ENCODE results near the gene PBX4.

PBX4 gene

GRCh38 chr19:19538061-19538784 is 80.3 kb downstream of the PBX4 start, which contains the start of gene CILP2:
Gene CILP2 (plus strand): TSS chr19:19538265. CDS start chr19:19538350, 85 bp downstream.
- Histone ChIP-seq H3K9me3 (ENCODE audit: severe bottlenecking) (no peaks in the 10 kb centered on the region), H3K4me1 (ENCODE audit: insufficient read depth, poor library complexity, severe bottlenecking) (no peaks in the 10 kb centered on the region), H3K27ac (ENCODE audit: poor library complexity, severe bottlenecking) (no peak within 1 kb of the TSS), H3K36me3 (ENCODE audit: low read depth) (no peaks in the 10 kb centered on the region), H3K4me3 (ENCODE audit: severe bottlenecking) (peak within 1 kb of the TSS; percentile 20), H3K27me3 (ENCODE audit: insufficient read depth, poor library complexity, severe bottlenecking) (peaks cover 18% of the 10 kb centered on the region)
- TF ChIP-seq CTCF (IDR thresholded peaks at IDR 0.05; ENCODE audit: poor library complexity, severe bottlenecking), result no peak
- ATAC-seq (ENCODE audit: low read depth) (peak; percentile 11), DNase-seq (ENCODE audit: low spot score) (peak; percentile 73)

GRCh38 chr19:19537075-19538048 is 81.1 kb downstream of the PBX4 start:
- ATAC-seq (ENCODE audit: low read depth) (no peak), DNase-seq (ENCODE audit: low spot score) (peak; percentile 59)
- no peaks in the 10 kb centered on the region for H3K4me1 ChIP-seq (ENCODE audit: insufficient read depth, poor library complexity, severe bottlenecking)
- H3K9me3 ChIP-seq (ENCODE audit: severe bottlenecking), result no peaks in the 10 kb centered on the region
- no peak overlapping the region for H3K4me3 ChIP-seq (ENCODE audit: severe bottlenecking)
- no peak for TF ChIP-seq CTCF (IDR thresholded peaks at IDR 0.05; ENCODE audit: poor library complexity, severe bottlenecking)
- H3K36me3 ChIP-seq (ENCODE audit: low read depth), result no peaks in the 10 kb centered on the region
- H3K27me3 ChIP-seq (ENCODE audit: insufficient read depth, poor library complexity, severe bottlenecking), result peaks cover 18% of the 10 kb centered on the region
- no peak overlapping the region for H3K27ac ChIP-seq (ENCODE audit: poor library complexity, severe bottlenecking)

DNA sequence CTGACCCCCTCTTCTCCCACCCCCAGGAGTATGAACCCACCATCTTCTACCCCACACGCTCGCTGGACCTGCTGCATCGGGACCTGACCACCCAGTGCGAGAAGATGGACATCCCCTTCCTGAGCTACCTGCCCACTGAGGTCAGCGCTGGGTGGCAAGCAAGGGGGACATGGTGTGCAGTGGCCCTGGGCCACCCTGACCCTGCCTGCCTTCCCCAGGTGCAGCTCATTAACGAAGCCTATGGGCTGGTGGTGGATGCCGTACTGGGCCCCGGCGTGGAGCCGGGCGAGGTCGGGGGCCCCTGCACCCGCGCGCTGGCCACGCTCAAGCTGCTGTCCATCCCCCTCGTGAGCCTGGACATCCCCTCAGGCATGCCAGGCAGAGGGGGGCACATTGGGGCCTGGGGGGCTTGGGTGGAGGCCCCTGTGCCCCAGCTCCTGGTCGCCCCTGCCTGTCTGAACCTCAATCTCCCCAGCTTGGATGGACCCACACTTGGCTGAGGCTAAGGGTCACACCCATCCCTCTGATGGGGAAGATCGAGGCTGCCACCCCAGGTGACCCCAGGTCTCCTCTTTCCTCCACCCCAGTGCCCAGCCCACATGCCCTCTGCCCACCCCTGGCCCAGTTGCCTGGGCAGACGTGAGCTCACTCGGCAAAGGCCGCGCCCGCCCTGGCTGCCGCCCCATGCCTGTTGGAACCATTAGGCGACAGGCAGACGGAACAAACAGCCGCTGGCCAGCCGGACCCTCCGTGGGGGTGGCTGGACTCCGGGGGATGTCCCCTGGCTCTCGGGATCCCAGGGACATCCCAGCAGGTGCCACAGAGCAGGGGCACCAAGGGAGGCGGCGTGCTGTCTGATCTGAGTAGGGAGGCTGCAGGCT is 82.9 kb downstream of the PBX4 start:
- H3K27ac ChIP-seq (ENCODE audit: poor library complexity, severe bottlenecking), result no peak overlapping the region
- H3K9me3 ChIP-seq (ENCODE audit: severe bottlenecking), result no peaks in the 10 kb centered on the region
- H3K36me3 ChIP-seq (ENCODE audit: low read depth), result no peaks in the 10 kb centered on the region
- ATAC-seq (ENCODE audit: low read depth), result no peak
- no peak for TF ChIP-seq CTCF (IDR thresholded peaks at IDR 0.05; ENCODE audit: poor library complexity, severe bottlenecking)
- H3K27me3 ChIP-seq (ENCODE audit: insufficient read depth, poor library complexity, severe bottlenecking), result peaks cover 18% of the 10 kb centered on the region
- no peaks in the 10 kb centered on the region for H3K4me1 ChIP-seq (ENCODE audit: insufficient read depth, poor library complexity, severe bottlenecking)
- H3K4me3 ChIP-seq (ENCODE audit: severe bottlenecking), result no peak overlapping the region
- peak; percentile 65 for DNase-seq (ENCODE audit: low spot score)

DNA sequence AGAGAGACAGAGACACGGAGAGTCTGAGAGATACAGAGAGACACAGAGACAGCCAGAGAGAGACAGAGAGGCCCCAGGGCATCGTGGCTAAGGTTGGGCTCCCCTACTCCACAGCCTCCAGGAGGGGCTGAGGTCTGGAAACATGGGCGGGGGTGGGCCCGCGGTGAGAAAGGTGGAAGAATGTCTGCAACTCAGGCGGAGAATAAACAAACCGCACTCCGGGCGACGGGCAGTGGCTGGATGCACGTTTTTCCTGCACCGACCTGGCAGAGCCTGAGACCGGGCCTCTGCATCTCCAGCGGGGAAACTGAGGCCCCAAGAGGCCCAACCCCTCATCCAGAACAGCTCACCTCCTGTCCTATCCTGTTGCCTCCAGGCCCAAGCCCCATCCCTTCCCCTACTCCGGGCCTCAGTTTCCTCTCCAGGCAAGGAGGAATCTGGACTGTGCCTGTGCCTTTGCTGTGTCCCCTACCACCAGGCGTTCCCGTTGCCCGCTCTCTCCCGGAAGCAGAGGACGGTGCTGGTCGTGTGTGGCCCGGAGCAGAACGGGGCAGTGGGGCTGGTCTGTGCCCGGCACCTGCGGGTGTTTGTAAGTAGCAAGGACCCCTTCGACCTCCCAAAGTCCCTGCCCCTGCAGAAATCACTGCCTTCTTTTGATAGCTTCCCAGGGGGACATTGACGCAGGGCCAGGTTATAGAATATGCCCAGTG is 83.8 kb downstream of the PBX4 start:
- peak; percentile 61 for DNase-seq (ENCODE audit: low spot score)
- Histone ChIP-seq H3K4me3 (ENCODE audit: severe bottlenecking) (no peak overlapping the region), H3K4me1 (ENCODE audit: insufficient read depth, poor library complexity, severe bottlenecking) (no peaks in the 10 kb centered on the region), H3K27me3 (ENCODE audit: insufficient read depth, poor library complexity, severe bottlenecking) (peaks cover 18% of the 10 kb centered on the region), H3K36me3 (ENCODE audit: low read depth) (no peaks in the 10 kb centered on the region), H3K27ac (ENCODE audit: poor library complexity, severe bottlenecking) (no peak overlapping the region), H3K9me3 (ENCODE audit: severe bottlenecking) (no peaks in the 10 kb centered on the region)
- no peak for ATAC-seq (ENCODE audit: low read depth)
- TF ChIP-seq CTCF (IDR thresholded peaks at IDR 0.05; ENCODE audit: poor library complexity, severe bottlenecking), result no peak

Measured in RWPE2 (cell line).